ENCODE data around the gene SLC9C1. TPM values are rescaled to one million over a fixed set of nuclear protein-coding genes. Genes with fewer than 3 reads are reported as not detected.

The SLC9C1 gene
- total RNA-seq, 1 experiment from 2014 or later: not detected

DNA sequence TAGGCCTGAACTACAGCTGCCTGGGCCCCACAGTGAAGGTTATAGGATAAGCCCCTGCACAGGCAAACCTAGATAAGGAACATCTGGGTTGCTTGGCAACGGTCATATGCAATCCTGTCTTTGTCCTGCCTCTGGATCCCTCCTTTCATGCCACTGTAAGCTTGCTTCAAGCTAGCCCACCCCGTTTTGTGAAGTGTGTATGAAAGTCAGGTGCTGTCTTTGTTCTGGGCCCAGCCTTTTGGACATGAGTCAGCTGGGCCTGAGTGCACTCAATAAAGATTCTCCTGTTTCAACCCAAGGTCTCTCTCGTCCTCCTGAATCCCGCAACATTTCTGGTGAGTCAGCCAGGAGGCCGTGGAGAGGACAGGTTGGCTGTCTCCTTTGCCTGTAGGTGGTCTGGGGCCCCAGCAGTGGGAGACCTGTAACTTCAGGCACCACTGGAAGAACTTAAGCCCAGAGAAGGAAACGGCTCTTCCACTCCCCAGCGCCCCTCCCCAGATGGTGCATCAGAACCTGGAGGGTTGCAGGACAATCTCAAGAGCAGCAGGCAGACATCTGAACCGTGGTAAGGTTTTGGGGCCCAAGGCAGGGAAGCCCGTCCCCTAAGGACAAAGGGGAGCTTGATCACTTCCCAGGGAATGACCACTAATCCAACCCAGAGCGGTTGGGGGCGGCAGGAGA lies 8.3 kb upstream of the SLC9C1 start:
- ATAC-seq: no peak
- Histone ChIP-seq H3F3A (ENCODE audit: low read length, unreplicated experiment) (no peaks in the 10 kb centered on the region), H3K4me3 (ENCODE audit: low read length) (no peak overlapping the region), H3K9me2 (replicated peaks; ENCODE audit: low read length) (no peaks in the 10 kb centered on the region), H3K4me2 (ENCODE audit: low read length) (no peak overlapping the region), H3K27ac (ENCODE audit: low read length) (no peak overlapping the region), H3K36me3 (ENCODE audit: low read depth, low read length) (no peaks in the 10 kb centered on the region), H3K4me1 (ENCODE audit: insufficient read depth, low read length) (no peaks in the 10 kb centered on the region), H3K79me2 (ENCODE audit: low read length) (no peaks in the 10 kb centered on the region), H3K9me3 (ENCODE audit: low read length) (no peaks in the 10 kb centered on the region), H3K27me3 (ENCODE audit: low read length) (peaks cover 6% of the 10 kb centered on the region; the same call in 1 of the 2 replicates), H4K20me1 (ENCODE audit: low read length) (no peaks in the 10 kb centered on the region), H2AFZ (ENCODE audit: low read length) (no peak overlapping the region), H3K9ac (ENCODE audit: low read length) (no peak overlapping the region)
- BruUV-seq (replicated peaks): no TSS peak
- POLR2A ChIA-PET (ENCODE audit: unreplicated experiment): no interaction called here
- intact Hi-C loops (cut with micrococcal nuclease): no loop called here
- no peak for TF ChIP-seq EZH2 (IDR thresholded peaks at IDR 0.05; ENCODE audit: low read length, unreplicated experiment)
- no peak for TF ChIP-seq EZH2phosphoT487 (IDR thresholded peaks at IDR 0.05; ENCODE audit: borderline replicate concordance, low read length)
- TF ChIP-seq, protein P1, sequence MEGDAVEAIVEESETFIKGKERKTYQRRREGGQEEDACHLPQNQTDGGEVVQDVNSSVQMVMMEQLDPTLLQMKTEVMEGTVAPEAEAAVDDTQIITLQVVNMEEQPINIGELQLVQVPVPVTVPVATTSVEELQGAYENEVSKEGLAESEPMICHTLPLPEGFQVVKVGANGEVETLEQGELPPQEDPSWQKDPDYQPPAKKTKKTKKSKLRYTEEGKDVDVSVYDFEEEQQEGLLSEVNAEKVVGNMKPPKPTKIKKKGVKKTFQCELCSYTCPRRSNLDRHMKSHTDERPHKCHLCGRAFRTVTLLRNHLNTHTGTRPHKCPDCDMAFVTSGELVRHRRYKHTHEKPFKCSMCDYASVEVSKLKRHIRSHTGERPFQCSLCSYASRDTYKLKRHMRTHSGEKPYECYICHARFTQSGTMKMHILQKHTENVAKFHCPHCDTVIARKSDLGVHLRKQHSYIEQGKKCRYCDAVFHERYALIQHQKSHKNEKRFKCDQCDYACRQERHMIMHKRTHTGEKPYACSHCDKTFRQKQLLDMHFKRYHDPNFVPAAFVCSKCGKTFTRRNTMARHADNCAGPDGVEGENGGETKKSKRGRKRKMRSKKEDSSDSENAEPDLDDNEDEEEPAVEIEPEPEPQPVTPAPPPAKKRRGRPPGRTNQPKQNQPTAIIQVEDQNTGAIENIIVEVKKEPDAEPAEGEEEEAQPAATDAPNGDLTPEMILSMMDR (conservative IDR thresholded peaks at IDR 0.05; ENCODE audit: low read depth, low read length): no peak
- no peak for DNase-seq
- CTCF ChIA-PET: no interaction called here

DNA sequence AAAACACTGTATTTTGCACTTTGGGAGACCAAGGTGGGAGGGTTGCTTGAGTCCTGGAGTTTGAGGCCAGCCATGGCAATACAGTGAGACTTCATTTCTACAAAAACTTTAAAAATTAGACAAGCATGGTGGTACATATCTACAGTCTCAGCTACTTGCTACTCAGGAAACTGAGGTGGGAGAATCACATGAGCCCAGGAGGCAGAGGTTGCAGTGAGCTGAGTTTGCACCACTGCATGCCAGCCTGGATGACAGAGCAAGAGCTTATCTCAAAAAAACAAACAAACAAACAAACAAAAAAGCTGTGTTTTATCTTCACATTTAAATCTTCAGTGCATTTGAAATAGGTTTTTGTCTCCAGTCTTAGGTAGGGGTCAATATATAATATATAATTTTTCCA lies 4.8 kb upstream of the SLC9C1 start:
- ChIA-PET CTCF (interaction anchor here (0.7 kb wide), 1 partner anchor 197 kb away, joined by 3 read pairs; no protein-coding TSS in a partner anchor), POLR2A (ENCODE audit: unreplicated experiment) (no interaction called here)
- Histone ChIP-seq H3K79me2 (ENCODE audit: low read length) (no peaks in the 10 kb centered on the region), H3K4me1 (ENCODE audit: insufficient read depth, low read length) (no peaks in the 10 kb centered on the region), H2AFZ (ENCODE audit: low read length) (no peak overlapping the region), H3K4me3 (ENCODE audit: low read length) (no peak overlapping the region), H4K20me1 (ENCODE audit: low read length) (no peaks in the 10 kb centered on the region), H3K9me2 (replicated peaks; ENCODE audit: low read length) (no peaks in the 10 kb centered on the region), H3K27me3 (ENCODE audit: low read length) (peaks cover 6% of the 10 kb centered on the region; the same call in 1 of the 2 replicates), H3F3A (ENCODE audit: low read length, unreplicated experiment) (no peaks in the 10 kb centered on the region), H3K27ac (ENCODE audit: low read length) (no peak overlapping the region), H3K9me3 (ENCODE audit: low read length) (no peaks in the 10 kb centered on the region), H3K9ac (ENCODE audit: low read length) (no peak overlapping the region), H3K36me3 (ENCODE audit: low read depth, low read length) (no peaks in the 10 kb centered on the region), H3K4me2 (ENCODE audit: low read length) (no peak overlapping the region)
- no peak for TF ChIP-seq EZH2phosphoT487 (IDR thresholded peaks at IDR 0.05; ENCODE audit: borderline replicate concordance, low read length)
- TF ChIP-seq EZH2 (IDR thresholded peaks at IDR 0.05; ENCODE audit: low read length, unreplicated experiment): no peak
- TF ChIP-seq, protein P1 (conservative IDR thresholded peaks at IDR 0.05; ENCODE audit: low read depth, low read length): no peak
- no TSS peak for BruUV-seq (replicated peaks)
- ATAC-seq (no peak), DNase-seq (no peak)
- intact Hi-C loops (cut with micrococcal nuclease): no loop called here

DNA sequence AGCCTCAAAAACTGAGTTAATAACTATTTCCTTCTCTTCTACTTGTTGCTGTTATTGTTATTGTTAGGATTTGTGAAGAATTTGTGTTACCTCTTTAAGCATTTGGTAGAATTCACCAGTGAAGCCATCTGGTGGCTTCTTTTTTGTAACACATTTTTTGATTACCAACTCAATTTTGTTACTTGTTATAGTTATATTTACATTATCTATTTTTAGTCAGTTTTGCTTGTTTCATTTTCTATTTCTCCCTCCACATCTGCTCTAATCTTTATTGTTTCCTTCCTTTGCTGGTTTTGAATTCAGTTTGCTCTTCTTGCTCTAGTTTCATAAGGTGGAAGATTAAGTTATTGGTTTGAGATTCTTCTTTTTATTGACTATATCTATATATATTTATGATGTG lies 3.7 kb upstream of the SLC9C1 start:
- no TSS peak for BruUV-seq (replicated peaks)
- Histone ChIP-seq H3F3A (ENCODE audit: low read length, unreplicated experiment) (no peaks in the 10 kb centered on the region), H3K9me3 (ENCODE audit: low read length) (no peaks in the 10 kb centered on the region), H3K9ac (ENCODE audit: low read length) (no peak overlapping the region), H3K27ac (ENCODE audit: low read length) (no peak overlapping the region), H3K4me1 (ENCODE audit: insufficient read depth, low read length) (no peaks in the 10 kb centered on the region), H4K20me1 (ENCODE audit: low read length) (no peaks in the 10 kb centered on the region), H3K4me2 (ENCODE audit: low read length) (no peak overlapping the region), H3K36me3 (ENCODE audit: low read depth, low read length) (no peaks in the 10 kb centered on the region), H3K4me3 (ENCODE audit: low read length) (no peak overlapping the region), H3K9me2 (replicated peaks; ENCODE audit: low read length) (no peaks in the 10 kb centered on the region), H3K79me2 (ENCODE audit: low read length) (no peaks in the 10 kb centered on the region), H3K27me3 (ENCODE audit: low read length) (peaks cover 6% of the 10 kb centered on the region; the same call in 1 of the 2 replicates), H2AFZ (ENCODE audit: low read length) (no peak overlapping the region)
- ChIA-PET CTCF (no interaction called here), POLR2A (ENCODE audit: unreplicated experiment) (interaction anchor here (0.7 kb wide), 1 partner anchor 21 kb away, joined by 3 read pairs; no protein-coding TSS in a partner anchor)
- DNase-seq (no peak), ATAC-seq (no peak)
- TF ChIP-seq EZH2phosphoT487 (IDR thresholded peaks at IDR 0.05; ENCODE audit: borderline replicate concordance, low read length) (no peak), EZH2 (IDR thresholded peaks at IDR 0.05; ENCODE audit: low read length, unreplicated experiment) (no peak)
- TF ChIP-seq, protein P1 (conservative IDR thresholded peaks at IDR 0.05; ENCODE audit: low read depth, low read length): no peak
- intact Hi-C loops (cut with micrococcal nuclease): no loop called here
